Neural progenitor cell (in vitro differentiated cells): Measurements from ENCODE around the gene C3AR1.

Experiments
- CTCF ChIP-seq: fragments of 200-600 bp; sonication (generic); IDR thresholded peaks from 2 replicates; pipeline ENCODE4 v1.5.1; 2017; ENCODE audit warnings: antibody characterized with exemption, mild to moderate bottlenecking
- EZH2 ChIP-seq: fragments of 200-600 bp; sonication (generic); IDR thresholded peaks from 2 replicates; pipeline ENCODE4 v1.6.1; 2017; ENCODE audit warnings: antibody characterized with exemption, mild to moderate bottlenecking, moderate library complexity
- EZH2phosphoT487 ChIP-seq: fragments of 200-600 bp; sonication (generic); IDR thresholded peaks from 2 replicates; pipeline ENCODE4 v1.6.1; 2017; ENCODE audit warnings: antibody characterized with exemption

GRCh38 chr12:8064131-8064530 lies 2.0 kb downstream of the C3AR1 start:
- no peak for TF ChIP-seq CTCF
- TF ChIP-seq EZH2 = no peak
- TF ChIP-seq EZH2phosphoT487 = no peak
